VCaP (cell line): ENCODE data around the gene PLEKHG3.

ENCODE experiments used
- H3K27ac ChIP-seq: fragments of 450-650 bp; 2 replicates; pipeline ENCODE4 v1.5.1; 2017
- TF ChIP-seq, protein P1 (sequence below): fragments of 450-650 bp; conservative IDR thresholded peaks from 2 replicates; pipeline ENCODE4 v1.5.1; 2017; ENCODE audit warnings: mild to moderate bottlenecking, moderate library complexity

Gene PLEKHG3

DNA sequence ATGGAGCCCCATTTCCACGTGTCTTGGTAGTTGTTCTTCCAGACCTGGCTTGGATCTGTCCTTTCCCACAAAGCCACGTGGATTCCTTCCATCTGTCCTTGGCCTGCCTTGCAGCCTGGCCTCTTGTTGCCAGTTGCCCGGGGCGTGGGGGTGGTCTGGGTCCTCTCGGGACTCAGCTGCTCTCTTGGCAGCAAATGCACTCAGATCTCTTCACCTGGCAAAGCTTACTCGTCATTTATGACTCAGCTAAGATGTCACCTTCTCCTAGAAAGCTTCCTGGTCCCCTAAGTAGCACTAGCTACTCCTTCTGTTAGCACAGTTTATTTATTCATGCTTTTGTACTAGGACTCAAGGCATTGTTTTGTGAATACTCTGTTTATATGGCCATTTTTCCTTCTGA lies 13.6 kb downstream of the PLEKHG3 start:
- no peak overlapping the region for H3K27ac ChIP-seq
- TF ChIP-seq, protein P1, sequence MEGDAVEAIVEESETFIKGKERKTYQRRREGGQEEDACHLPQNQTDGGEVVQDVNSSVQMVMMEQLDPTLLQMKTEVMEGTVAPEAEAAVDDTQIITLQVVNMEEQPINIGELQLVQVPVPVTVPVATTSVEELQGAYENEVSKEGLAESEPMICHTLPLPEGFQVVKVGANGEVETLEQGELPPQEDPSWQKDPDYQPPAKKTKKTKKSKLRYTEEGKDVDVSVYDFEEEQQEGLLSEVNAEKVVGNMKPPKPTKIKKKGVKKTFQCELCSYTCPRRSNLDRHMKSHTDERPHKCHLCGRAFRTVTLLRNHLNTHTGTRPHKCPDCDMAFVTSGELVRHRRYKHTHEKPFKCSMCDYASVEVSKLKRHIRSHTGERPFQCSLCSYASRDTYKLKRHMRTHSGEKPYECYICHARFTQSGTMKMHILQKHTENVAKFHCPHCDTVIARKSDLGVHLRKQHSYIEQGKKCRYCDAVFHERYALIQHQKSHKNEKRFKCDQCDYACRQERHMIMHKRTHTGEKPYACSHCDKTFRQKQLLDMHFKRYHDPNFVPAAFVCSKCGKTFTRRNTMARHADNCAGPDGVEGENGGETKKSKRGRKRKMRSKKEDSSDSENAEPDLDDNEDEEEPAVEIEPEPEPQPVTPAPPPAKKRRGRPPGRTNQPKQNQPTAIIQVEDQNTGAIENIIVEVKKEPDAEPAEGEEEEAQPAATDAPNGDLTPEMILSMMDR = no peak

DNA sequence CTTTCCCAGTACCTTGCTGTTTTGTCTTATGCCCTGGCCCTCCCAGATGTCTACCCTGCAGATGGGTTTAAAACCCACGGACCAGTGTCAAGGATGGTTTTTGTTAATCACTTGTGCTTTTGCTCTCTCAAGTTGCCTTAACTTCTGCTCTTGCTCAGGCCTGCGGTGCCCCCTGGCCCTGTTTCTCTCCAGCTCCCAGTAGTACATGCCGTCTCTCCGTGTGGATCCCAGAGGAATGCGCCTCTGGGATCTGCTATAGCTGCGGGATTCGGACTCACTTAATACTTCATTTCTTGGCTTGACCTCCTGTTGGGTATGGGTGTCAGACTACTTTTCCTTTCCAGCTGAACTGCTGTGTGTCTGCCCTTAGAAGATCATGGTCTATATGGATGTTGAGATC lies 14.5 kb downstream of the PLEKHG3 start:
- TF ChIP-seq, protein P1 = no peak
- no peak overlapping the region for H3K27ac ChIP-seq

DNA sequence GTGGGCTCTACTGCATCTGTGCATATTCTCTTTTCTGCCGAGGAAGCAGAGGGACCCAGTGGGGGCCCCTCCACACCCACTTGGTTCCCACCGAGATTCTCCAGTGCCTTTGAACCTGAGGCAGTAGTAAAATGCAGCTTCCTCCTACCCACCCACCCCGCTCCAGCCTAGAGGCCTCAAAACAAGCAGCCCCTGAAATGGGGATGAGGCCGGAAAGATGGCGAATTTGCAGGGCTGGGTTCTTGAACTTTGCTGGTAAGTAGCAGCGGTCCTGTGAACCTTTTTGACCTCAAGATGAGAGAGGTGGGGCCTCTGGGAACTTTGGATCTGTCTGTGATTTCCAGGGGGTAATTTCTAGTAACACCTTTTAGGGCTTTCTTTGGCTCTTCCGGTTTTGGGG lies 15.4 kb downstream of the PLEKHG3 start:
- H3K27ac ChIP-seq = no peak overlapping the region
- TF ChIP-seq, protein P1 = no peak

DNA sequence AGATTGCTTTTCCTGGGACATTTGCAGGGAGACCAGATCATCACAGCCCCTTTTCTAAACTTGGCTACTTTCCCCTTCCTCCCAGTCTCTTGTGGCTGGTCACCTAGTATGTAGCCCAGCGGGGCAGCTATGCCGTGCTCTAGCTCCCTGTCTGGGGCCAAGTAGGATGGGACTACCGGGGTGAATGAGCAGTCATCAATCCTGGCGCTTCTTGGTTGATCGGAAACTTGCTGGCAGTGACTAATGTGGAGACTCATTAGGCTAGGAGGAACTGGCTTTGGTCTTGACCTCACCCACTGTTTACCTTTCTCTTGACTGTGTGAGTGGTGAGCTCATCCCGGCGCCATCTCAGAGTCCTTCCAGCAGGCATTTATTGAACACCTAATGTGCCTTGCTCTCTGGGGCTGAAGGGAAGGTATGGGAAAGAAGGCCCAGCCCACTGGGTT lies 15.9 kb downstream of the PLEKHG3 start:
- no peak overlapping the region for H3K27ac ChIP-seq
- TF ChIP-seq, protein P1 = no peak

DNA sequence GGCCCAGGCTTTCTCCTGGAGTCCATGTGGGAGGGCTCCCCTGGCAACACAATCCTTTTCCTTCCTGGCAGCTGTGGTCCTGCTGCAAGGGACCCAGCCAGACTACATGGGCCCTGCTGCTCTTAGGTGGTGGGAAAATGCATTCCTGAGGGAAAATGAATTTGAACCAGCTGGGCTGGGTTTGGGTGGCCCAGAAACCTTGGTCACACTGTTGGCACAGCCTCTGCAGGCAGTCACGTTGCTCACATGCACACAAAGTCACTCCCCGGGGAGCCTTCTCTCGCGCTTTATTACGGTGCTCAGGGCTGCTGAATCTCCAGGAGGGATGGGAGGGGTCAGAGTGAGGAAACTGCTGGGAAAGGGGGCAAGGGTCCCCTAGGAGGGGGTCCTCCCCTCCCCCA lies 17.2 kb downstream of the PLEKHG3 start:
- TF ChIP-seq, protein P1 = no peak
- no peak overlapping the region for H3K27ac ChIP-seq

DNA sequence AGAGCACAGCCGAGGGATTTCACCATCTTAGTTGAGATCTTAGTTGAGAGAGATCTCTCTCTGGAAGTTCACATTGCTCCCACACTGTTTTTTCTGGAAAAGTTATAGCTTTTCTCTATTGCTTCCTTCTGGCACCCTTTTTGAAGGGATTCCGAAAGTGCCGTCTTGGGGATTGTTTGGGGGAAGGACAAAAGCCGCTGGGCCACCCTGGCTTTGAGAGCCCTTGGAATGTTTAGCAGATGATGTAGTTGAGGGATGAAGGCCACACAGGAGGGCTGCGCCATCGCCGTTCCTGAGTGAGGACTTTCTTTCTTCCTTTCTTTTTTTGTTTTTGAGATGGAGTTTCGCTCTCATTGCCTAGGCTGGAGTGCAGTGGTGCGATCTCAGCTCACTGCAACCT lies 17.7 kb downstream of the PLEKHG3 start:
- no peak overlapping the region for H3K27ac ChIP-seq
- TF ChIP-seq, protein P1 = no peak

GRCh38 chr14:64722842-64723447 lies 18.7 kb downstream of the PLEKHG3 start:
- TF ChIP-seq, protein P1 = no peak
- H3K27ac ChIP-seq = no peak overlapping the region
